Kidney tubule cell (primary cell): ENCODE measurements around the gene PRKACB.
"Not testable (repeated sequence)": the region's sequence is repeated elsewhere in the genome, so short reads cannot be mapped to it uniquely, and the experiment has no call there.

Experiments used
- DNase-seq: peaks from one replicate; pipeline ENCODE4 v3.0.0-alpha.2; 2018; ENCODE audit warnings: low spot score

Gene PRKACB

DNA sequence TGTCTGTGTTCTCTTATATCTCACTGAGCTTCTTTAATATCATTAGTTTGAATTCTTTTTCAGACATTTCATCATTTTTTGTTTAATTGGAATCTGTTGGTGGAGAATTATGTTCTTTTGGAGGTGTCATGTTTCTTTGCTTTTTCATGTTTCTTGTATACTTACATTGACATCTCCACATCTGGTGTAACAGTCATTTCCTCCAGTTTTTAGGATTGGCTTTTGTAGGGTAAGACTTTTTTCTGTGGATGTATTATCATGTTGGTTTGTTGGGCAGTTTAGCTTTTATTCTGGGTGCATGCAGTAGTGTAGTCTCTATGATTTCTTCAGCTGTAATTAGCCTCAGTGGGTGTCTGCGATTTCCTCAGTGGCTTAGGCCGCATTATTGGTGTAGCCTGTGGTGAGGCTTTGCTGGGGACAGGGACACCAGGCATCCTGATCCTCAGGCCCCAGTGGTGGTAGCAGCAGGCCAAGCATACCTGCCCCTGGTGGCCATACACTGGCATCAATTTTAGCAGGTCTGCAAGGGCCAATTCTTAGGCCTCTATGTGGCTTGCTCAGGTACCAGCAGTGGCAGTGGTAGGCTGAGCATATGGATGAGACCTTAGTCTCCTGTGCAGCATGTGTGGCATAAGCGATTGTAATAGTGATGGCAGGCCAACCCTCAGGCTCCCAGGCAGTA lies 79.8 kb downstream of the PRKACB start:
- DNase-seq, result no peak

DNA sequence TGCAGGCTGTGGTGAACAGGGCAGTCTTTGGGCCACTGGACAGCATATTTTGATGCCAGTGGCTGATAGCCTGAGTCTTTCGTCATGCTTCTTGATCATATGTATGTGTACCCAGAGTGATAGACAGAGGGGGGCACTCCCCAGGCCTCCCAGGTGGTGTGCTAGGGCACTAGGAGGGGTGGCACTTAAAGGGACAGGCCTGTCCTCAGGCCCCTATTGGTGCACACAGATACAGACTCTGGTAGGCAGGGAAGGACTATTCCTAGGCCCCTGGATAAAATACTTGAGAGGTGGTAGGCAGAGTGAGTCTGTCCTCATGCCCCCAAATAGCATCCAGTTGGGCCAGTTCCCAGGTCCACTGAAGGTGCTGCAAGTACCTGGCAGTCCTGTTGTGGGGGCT lies 80.8 kb downstream of the PRKACB start:
- DNase-seq, result no peak

DNA sequence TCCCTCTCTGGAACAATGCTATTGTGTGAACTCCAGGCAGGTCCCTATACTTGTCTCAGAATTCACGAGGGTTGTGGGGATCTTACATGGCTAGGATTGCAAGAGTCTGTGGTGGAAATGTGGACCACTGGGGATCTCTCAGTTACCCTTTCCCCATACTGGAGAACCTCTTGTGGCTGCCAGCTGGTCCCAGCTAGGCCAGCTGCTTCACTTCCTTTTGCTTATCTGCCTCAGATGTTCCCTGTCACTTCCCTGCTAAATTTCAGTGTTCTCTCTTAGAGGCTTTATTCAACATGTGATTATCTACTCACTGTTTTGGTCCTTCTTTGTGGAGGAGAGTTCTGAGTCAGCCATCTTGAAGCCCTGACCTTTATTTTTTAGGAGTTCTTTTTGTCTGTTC lies 81.6 kb downstream of the PRKACB start:
- DNase-seq, result no peak

DNA sequence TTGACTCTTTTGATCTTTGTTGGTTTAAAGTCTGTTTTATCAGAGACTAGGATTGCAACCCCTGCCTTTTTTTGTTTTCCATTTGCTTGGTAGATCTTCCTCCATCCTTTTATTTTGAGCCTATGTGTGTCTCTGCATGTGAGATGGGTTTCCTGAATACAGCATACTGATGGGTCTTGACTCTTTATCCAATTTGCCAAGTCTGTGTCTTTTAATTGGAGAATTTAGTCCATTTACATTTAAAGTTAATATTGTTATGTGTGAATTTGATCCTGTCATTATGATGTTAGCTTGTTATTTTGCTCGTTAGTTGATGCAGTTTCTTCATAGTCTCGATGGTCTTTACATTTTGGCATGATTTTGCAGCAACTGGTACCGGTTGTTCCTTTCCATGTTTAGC lies 88.6 kb downstream of the PRKACB start:
- not testable (repeated sequence) for DNase-seq

DNA sequence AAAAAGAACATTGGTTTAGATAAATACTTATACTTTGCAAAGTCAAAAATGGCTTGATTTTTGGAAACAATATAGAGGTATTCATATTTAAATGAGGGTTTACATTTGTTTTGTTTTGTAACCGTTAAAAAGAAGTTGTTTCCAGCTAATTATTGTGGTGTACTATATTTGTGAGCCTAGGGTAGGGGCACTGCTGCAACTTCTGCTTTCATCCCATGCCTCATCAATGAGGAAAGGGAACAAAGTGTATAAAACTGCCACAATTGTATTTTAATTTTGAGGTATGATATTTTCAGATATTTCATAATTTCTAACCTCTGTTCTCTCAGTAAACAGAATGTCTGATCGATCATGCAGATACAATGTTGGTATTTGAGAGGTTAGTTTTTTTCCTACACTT lies 92.2 kb downstream of the PRKACB start:
- no peak for DNase-seq

DNA sequence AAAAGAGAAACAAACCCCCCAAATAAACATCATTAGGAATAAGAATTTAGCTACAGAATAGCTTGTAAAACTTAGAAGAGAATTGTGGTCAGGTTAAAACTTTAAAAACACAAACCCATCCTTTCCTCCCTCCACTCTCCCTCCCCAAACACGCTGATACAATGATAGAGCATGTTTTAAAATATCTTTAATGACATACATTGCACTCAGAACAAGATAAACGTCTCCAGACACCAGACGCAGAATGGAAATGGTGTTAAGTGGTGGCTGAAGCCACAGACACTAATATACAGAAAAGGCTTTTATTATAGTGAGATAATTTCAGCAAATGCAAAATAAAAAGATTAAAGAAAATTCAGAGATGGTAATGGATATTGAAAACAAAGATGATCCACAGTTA lies 98.6 kb downstream of the PRKACB start:
- no peak for DNase-seq

DNA sequence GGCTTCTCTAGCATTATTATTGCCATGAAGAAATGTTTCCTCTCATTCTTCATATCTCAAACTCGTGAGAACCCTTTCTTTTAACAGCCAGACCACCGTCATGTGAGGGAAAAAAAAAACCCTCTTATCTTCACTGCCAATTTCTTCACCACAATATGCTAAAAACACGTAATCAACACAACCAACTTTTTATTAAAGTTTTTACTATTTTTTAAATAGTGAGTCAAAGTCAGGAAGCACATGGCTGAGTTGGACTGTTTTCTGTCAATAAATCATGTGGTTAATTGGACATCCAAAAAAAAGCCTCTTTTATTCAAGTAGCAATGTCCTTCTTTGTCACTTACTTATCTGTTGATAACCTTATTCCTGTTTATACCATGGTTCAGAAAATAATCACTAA lies 101.5 kb downstream of the PRKACB start:
- DNase-seq, result no peak

DNA sequence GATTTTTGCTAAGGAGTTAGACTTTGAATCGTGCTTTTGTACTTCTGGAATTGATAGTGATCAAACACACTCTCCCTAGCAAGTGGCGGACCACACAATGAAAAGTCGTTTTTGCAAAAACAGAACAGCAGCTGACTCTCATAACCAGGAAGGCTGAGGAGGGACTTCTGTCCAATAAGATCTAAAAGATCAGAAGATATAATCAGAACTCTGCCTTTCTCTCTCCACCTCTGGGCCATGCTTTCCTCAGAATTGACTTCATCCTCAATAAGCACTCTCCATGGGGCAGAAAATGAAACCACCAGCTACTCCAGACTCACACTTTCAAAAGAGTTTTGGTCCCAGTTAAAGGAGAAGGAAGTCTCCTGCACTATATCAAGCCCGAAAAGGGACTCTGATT lies 102.1 kb downstream of the PRKACB start:
- DNase-seq, result no peak

DNA sequence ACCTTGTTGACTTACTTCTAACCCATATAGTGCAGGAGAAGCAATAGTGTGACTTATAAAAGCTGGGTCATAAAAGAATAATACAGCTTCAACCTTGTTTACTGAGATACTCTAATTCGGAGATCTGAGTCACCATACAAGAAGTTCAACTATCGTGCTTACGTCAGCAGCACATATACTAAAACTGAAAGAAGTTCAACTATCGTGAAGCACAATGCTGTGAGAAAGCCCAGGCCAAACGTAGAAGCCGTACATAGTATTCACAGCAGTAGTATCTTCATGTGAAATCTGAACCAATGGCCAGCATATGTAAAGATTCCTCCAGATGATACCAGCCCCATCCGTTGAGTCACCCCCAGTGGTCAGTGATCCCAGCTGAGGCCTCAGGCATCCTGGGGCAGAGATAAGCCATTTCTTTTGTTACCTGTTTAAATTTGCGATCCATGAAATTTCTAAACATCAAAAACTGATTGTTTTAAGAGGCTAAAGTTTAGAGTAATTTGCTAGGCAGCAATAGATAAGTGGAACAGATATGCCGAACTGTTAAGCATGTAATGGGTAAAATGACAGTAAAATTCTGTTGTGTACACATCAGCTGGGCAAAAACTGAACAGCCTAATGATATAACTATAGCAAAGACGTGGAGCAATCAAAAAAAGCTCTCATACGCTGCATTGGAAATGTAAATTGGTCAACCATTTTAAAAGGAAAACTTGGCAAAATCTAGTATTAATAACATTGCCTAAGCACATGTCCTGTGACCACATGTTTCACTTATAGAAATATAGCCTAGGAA lies 103.6 kb downstream of the PRKACB start:
- peak; percentile 11 for DNase-seq

DNA sequence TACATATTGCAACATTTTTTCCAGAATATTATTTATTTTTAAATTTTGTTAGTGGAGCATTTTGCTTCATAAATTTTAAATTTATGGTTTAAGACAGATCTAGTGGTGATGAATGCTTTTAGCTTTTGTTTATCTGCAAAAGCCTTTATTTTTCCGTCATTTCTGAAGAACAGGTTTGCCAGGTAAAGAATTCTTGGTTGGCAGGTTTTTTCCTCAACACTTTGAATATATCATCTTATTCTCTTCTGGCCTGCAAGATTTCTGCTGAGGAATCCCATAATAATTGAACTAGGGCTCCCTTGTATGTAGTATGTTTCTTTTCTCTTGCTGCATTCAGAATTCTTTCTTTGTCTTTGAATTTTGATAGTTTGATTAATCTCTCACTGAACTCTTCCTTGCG lies 106.6 kb downstream of the PRKACB start:
- DNase-seq, result no peak

DNA sequence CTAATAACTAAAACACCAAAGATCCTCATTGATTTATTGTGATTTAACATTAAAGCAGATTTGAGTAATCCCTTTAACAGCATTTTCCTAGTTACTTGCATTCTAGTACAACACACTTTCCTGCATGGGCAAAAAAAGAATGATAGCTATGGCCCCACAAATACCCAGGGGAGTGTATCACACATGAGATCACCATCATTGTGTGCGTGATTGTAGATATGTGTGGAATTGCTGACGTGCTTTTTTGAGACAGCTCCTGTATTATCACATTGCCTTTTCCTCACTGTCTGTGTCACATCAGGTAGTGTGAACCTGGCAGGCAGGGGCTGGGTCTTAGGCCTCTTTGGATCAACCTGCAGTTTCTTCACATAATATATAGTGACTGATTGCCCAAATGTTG lies 109.0 kb downstream of the PRKACB start:
- peak; percentile 54 for DNase-seq

DNA sequence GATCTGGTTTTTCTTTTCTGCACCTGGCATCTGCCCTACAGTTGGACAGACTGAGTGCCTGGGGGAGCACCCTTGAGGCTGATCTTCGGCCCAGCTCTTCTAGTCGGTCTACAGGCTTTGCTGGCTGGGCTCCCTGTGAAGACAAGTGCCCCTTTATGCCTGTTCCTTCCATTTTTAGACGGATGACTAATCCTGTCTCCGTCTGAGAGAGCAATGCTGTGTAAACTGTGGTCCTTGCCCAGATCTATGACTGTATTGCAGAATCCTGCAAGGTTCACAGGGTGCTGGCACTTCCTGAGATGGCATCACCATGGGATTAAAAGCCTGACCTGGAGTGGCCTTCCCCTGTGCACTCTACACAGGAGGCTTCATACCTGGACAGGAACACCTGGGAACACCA lies 109.8 kb downstream of the PRKACB start:
- peak; percentile 97 for DNase-seq

DNA sequence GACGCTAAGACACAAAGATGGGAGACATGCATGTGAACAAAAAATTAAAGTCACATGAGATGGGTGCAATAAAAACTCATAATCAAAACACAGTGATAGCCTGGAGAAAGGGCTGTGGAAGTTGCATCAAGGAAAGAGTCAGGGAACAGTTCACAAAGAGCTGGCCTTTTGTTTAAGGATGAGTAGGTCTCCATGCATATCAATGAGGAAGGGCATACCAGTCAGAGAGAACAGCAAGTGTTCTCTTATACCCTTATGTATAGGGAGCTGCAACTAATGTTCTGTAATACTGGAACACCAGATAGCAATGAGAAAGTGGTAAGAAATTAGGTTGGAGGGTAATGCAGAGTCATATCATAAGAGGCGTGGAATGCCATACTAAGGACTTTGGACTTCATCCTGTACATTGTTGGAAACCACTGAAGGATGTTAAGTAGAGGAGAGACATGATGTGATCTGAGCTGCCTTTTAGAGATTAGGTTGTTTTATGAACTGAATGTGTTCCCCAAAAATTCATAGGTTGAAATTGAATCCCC lies 110.7 kb downstream of the PRKACB start:
- peak; percentile 33 for DNase-seq

DNA sequence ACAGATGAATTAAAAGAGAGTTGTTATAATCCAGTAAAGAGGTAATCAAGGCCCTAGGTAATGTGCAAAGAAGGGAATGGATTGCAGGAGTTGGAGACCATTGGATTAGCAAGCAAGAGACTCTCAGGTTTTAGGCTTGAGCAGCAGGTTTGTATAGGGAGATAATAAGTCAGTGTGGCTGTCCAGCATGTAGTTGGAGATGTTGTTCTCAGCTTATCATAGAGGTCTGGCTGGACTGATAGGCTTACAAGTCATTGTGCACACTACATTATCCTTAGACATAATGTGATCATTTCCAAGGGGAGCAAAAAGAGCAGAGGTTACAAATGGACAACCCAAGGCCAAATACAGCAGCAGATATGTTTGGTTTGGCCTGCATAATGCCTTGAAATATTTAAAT lies 111.5 kb downstream of the PRKACB start:
- no peak for DNase-seq

DNA sequence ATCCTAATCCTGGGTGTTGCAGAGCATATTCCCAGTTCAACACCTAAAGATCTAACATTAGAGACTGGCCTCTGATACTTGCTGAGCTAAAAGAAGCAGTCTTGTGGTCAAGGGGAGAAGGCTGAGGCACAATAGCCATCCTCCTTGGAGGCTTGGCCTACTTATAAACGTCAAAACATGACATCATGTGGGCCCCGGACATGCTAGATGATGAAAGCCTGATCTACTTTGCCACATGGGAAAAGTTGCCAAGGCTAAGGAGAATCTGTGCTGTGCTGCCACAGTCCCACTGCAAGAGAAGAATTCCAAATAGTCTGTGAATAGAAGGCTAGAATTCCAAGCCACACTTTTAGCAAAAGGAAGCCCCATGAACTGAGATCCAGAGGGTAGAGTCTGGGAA lies 113.5 kb downstream of the PRKACB start:
- no peak for DNase-seq

DNA sequence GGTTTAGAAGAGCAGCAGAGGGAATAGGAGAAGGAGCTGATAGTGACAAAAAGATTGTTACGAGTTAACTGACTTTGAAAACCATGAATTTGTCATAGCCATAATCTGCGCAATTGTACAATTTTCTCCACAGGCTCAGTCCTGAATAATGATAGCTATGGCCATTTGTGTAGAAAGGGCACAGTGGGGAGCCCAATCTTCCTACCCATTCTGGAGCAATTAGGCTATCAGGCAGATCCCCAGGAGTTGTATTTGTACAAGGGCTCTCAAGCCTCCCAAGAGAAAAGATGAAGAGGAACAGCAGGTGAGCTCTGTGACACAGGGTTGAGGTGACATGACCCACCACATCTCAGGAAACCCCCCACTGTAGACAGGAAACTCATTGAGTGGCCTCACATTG lies 115.3 kb downstream of the PRKACB start:
- DNase-seq, result no peak

DNA sequence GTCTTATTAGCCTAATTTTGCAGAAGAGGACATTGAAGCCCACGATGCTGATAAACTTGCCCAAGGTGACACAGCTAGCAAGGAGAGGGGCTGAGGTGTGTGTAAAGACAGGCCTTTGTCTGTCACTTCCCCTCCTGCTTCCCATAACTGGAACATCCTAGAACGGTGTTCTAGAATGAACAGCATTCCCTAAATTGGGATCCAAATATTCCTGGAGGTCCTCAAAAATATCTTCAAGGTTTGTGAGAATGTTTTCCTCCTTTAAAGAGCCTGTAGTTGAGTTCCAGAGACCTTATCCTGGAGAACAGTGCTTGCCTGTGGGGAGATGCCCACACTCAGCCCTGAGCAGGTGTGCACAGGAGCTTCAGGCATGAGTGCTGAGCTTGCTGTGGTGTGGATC lies 115.9 kb downstream of the PRKACB start:
- DNase-seq, result no peak

DNA sequence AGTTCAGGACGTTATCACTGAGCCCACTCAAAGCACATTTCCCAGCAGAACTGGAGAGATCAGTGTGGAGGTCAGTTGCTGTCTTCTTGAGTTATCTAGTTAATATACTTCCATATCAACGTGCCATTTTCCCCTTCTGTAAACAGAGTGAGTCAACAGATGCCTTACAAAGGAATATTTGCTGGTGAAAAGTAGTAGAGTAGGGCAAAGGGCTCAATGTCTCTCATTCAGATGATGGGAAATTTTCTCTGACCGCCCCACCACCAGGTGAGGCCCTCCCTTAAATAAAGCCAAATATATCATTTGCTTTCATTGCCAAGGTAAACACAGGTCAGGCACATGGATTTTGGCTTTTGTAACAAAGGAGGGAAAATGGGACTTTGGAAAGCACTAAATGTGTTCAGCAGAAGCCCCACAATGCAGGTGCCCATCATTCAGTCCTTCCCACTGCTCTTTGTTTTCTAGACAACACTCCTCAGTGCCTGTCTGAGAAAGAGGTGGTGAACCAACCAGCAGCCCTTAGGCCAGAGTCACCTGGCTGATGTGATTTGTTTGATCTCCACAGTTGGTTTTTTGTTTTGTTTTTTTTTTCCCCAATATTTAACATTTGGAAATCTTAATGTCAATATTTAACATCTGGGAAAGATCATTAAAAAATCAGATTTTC lies 116.9 kb downstream of the PRKACB start:
- DNase-seq, result peak; percentile 17

DNA sequence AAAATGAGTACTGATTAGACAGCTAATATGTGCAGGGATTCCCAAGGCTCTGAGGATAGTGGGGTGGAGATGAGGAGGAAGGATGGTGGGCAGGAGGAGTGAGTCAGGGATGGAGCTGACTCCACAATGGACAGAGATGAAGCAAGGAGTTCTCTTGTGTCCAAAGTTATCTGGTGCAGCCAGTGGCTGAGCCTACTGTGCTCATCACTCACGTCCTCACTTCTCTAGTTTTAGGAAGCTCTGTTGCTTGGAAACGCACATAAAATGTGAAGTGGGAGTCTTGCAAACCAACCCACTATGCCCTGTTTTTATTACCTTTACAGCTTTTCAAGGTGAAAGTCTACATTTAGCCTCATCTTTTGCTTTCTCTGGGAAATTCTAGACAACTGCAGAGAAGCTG lies 120.9 kb downstream of the PRKACB start:
- no peak for DNase-seq

DNA sequence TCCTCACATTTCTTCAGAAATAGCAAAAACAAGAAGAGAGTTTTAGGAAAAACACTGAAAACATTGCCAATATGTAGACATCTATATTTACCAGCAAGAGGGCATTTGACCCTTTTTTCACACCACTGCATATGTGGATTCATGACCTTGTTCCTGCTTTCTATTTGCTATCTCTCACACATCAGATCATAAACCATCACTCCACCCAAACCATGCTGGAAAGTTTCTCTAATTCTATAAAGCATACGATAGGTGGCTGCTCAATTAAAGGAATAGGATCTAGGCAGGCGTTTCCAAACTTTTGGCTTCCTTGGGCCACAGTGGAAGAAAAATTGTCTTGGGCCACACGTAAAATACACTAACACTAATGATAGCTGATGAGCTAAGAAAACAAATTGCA lies 121.8 kb downstream of the PRKACB start:
- no peak for DNase-seq

DNA sequence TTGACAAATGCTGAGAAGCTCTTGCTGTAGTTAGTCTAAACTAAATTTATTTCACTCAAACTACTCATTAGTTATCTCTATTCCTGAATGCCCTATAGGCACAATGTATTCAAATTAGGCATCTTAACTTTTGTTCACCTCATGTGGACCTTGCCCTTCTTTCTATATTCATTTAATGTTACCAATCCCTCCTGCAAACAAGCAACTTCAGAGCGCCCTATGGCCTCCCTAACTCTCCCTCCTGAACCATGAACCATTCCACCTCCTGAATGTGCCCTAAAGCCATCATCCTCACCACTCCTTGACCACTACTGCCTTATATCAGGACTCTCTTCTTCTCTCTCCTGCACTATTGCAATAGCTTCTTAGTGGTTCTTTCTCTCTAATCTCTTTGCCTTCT lies 122.7 kb downstream of the PRKACB start:
- DNase-seq, result no peak

DNA sequence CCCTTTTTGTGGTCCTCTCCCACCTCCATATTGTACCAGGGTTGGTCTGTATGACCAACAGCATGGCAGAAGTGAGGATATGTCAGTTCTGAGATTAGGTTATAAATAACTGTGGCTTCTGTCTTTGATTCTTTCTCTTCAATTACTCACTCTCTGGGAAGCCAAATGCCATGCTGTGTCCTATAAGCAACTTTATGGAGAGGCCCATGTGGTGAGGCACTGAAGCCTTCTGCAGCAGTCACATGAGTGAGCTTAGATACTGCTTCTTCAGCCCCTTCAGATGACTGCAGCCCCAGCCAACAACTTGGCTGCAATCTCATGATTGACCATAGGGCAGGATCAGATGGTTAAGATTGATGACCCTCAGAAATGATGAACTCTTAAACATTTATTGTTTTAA lies 123.4 kb downstream of the PRKACB start:
- peak; percentile 11 for DNase-seq

DNA sequence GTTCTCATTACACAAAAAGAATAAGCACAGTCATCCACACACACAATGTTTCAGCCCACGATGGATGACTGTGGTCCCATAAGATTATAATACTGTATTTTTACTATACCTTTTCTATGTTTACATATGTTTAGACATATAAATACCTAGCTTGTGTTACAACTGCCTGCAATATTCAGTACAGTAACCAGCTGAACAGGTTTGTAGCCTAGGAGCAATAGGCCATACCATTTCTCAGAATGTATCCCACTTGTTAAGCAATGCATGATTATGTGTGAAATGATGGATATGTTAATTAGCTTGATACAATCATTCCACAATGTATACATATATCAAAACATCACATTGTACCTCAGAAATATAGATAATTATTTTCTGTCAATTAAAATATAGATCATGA lies 124.3 kb downstream of the PRKACB start:
- DNase-seq, result no peak
